OCI-LY1 (cell line): ENCODE data around the gene NAPEPLD.
"Not testable (repeated sequence)": the region's sequence is repeated elsewhere in the genome, so short reads cannot be mapped to it uniquely, and the experiment has no call there.

Experiments used
- H2AFZ ChIP-seq: fragments of 200-600 bp; sonication (generic), shearing (Covaris generic); 2 replicates; pipeline ENCODE4 v1.6.0; 2014; ENCODE audit warnings: antibody characterized with exemption, mild to moderate bottlenecking, low read length
- H3F3A ChIP-seq: fragments of 200-600 bp; sonication (generic), shearing (Covaris generic); 2 replicates; pipeline ENCODE4 v1.6.0; 2014; ENCODE audit warnings: mild to moderate bottlenecking, antibody characterized with exemption, low read length, moderate library complexity; ENCODE audit not compliant: insufficient read depth
- H3K27ac ChIP-seq: fragments of 200-600 bp; sonication (generic); 2 replicates; pipeline ENCODE4 v1.5.1; 2014; ENCODE audit warnings: low read length, mixed run types, mild to moderate bottlenecking, low read depth; ENCODE audit not compliant: poor library complexity, severe bottlenecking
- H3K27me3 ChIP-seq: fragments of 200-600 bp; sonication (generic); 2 replicates; pipeline ENCODE4 v1.6.0; 2014; ENCODE audit warnings: antibody characterized with exemption, mild to moderate bottlenecking, low read length, moderate library complexity; ENCODE audit not compliant: insufficient read depth
- H3K36me3 ChIP-seq: fragments of 200-600 bp; sonication (generic); 2 replicates; pipeline ENCODE4 v1.6.1; 2014; ENCODE audit warnings: mild to moderate bottlenecking, antibody characterized with exemption, low read length, moderate library complexity, mixed read lengths; ENCODE audit not compliant: insufficient read depth
- H3K4me1 ChIP-seq: fragments of 200-600 bp; sonication (generic); 2 replicates; pipeline ENCODE4 v1.5.1; 2014; ENCODE audit warnings: mild to moderate bottlenecking, low read length, moderate library complexity; ENCODE audit not compliant: insufficient read depth, severe bottlenecking
- H3K4me2 ChIP-seq: fragments of 200-600 bp; sonication (generic), shearing (Covaris generic); 2 replicates; pipeline ENCODE4 v1.6.1; 2014; ENCODE audit warnings: low read length
- H3K4me3 ChIP-seq: fragments of 200-600 bp; sonication (generic); 2 replicates; pipeline ENCODE4 v1.5.1; 2014; ENCODE audit warnings: low read length, low read depth, mild to moderate bottlenecking, mixed read lengths; ENCODE audit not compliant: poor library complexity, severe bottlenecking
- H3K79me2 ChIP-seq: fragments of 200-600 bp; shearing (Covaris generic); 2 replicates; pipeline ENCODE4 v1.6.1; 2016; ENCODE audit warnings: mixed run types, low read length, mixed read lengths; ENCODE audit not compliant: insufficient read depth
- H3K9ac ChIP-seq: fragments of 200-600 bp; sonication (generic), shearing (Covaris generic); 2 replicates; pipeline ENCODE4 v1.6.1; 2014; ENCODE audit warnings: mild to moderate bottlenecking, low read length, mixed read lengths
- H3K9me2 ChIP-seq: fragments of 200-600 bp; sonication (generic), shearing (Covaris generic); 2 replicates; pipeline ENCODE4 v1.6.1; 2014; ENCODE audit warnings: low read depth, mild to moderate bottlenecking, low read length, mixed read lengths
- H3K9me3 ChIP-seq: fragments of 200-600 bp; shearing (Covaris generic); 2 replicates; pipeline ENCODE4 v1.6.1; 2014; ENCODE audit warnings: low read length, mixed read lengths
- H4K20me1 ChIP-seq: fragments of 200-600 bp; sonication (generic), shearing (Covaris generic); 2 replicates; pipeline ENCODE4 v1.6.0; 2016; ENCODE audit warnings: mild to moderate bottlenecking, low read length; ENCODE audit not compliant: insufficient read depth
- EZH2 ChIP-seq: fragments of 200-600 bp; sonication (generic), shearing (Covaris generic); IDR thresholded peaks from 2 replicates; pipeline ENCODE4 v1.8.0; 2017; ENCODE audit warnings: borderline replicate concordance, mixed run types, mild to moderate bottlenecking, antibody characterized with exemption, low read length, moderate library complexity, mixed read lengths
- TF ChIP-seq, protein P1 (sequence below): fragments of 200-600 bp; sonication (generic), shearing (Covaris generic); IDR thresholded peaks from 2 replicates; pipeline ENCODE4 v1.5.1; 2017; ENCODE audit warnings: mild to moderate bottlenecking, antibody characterized with exemption, low read length, moderate library complexity, mixed read lengths

NAPEPLD gene

DNA sequence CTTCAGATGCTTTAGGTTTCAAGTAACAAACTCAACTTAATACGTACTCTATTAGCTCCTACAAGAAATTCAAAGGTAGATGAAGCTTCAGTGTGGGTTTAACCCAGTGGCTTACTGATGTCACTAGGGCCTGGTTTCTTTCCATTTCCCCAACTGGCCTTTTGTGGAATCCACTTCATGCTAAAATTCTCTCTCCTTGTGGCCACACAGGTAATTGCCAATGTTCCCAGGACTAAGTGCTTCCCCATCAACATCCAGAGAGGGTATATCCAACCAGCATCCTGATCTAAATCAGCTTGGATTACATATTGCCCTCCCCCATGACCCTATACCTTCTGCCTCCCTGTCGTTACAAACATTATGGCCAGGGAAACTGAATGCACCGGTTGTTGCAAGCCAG lies 85.0 kb downstream of the NAPEPLD start:
- H3K9me3 ChIP-seq = 0 out of 2 replicates have a peak, but pooled peaks cover 3% of the 10 kb centered on the region
- no peak overlapping the region for H3K4me3 ChIP-seq
- TF ChIP-seq EZH2 = no peak
- TF ChIP-seq, protein P1, sequence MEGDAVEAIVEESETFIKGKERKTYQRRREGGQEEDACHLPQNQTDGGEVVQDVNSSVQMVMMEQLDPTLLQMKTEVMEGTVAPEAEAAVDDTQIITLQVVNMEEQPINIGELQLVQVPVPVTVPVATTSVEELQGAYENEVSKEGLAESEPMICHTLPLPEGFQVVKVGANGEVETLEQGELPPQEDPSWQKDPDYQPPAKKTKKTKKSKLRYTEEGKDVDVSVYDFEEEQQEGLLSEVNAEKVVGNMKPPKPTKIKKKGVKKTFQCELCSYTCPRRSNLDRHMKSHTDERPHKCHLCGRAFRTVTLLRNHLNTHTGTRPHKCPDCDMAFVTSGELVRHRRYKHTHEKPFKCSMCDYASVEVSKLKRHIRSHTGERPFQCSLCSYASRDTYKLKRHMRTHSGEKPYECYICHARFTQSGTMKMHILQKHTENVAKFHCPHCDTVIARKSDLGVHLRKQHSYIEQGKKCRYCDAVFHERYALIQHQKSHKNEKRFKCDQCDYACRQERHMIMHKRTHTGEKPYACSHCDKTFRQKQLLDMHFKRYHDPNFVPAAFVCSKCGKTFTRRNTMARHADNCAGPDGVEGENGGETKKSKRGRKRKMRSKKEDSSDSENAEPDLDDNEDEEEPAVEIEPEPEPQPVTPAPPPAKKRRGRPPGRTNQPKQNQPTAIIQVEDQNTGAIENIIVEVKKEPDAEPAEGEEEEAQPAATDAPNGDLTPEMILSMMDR = no peak

DNA sequence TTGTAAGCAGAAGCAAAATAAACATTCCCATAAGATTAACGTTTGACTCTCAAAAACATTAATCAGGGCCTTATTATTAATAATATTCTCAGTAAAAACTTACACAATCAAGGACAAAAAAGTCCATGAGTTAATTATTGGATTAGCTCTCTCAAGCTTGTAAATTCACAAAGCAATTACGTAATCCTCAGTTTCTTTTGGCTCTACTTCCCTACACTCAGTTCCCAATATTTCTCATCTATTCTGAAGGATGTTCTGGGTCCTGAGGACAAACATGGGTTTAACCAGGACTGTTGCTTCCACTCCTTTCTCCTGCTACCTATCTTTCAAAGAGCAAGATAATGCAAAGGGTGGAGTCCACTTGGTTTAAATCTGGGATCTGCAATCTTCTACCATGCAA lies 89.4 kb downstream of the NAPEPLD start:
- H3K9me3 ChIP-seq = no peaks in the 10 kb centered on the region
- H3K4me2 ChIP-seq = no peak overlapping the region
- H3F3A ChIP-seq = no peaks in the 10 kb centered on the region; the same call in 1 of the 2 replicates
- no peak overlapping the region for H3K9ac ChIP-seq
- H3K4me1 ChIP-seq = peaks cover 5% of the 10 kb centered on the region
- no peaks in the 10 kb centered on the region for H3K9me2 ChIP-seq
- no peak overlapping the region for H3K27ac ChIP-seq
- H4K20me1 ChIP-seq = no peaks in the 10 kb centered on the region
- H3K27me3 ChIP-seq = no peaks in the 10 kb centered on the region
- H3K79me2 ChIP-seq = no peaks in the 10 kb centered on the region
- H3K4me3 ChIP-seq = no peak overlapping the region
- H3K36me3 ChIP-seq = no peaks in the 10 kb centered on the region
- TF ChIP-seq, protein P1 = no peak
- no peak for TF ChIP-seq EZH2
- H2AFZ ChIP-seq = no peak overlapping the region

More for the DNA sequence above, 85.0 kb downstream of the NAPEPLD start:
- Histone ChIP-seq H3K36me3 (no peaks in the 10 kb centered on the region; the same call in 1 of the 2 replicates), H3K4me1 (peaks cover 5% of the 10 kb centered on the region), H3K79me2 (no peaks in the 10 kb centered on the region), H3K9ac (no peak overlapping the region), H4K20me1 (no peaks in the 10 kb centered on the region), H3F3A (no peaks in the 10 kb centered on the region; the same call in 1 of the 2 replicates), H3K4me2 (no peak overlapping the region), H3K27me3 (no peaks in the 10 kb centered on the region), H3K27ac (no peak overlapping the region), H2AFZ (no peak overlapping the region), H3K9me2 (no peaks in the 10 kb centered on the region)

DNA sequence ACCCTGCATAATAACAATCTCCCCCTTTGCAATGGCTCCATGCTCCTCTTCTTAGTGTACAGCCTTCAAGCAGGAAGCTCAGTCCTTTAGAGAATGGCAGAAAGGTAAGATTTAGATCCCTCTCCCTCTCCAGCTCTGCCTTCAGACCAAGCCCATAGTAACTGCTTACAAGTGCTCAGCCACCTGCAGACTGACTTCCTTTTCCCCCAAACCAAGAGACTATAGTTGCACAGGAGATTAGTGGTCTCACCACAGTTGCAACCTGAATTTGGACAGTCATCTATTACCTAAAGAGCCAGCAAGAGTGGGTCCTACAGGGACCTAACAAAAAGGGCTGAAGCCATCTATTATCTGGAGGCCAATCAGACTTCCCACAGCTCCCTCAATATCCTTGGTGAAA lies 90.8 kb downstream of the NAPEPLD start:
- H3K4me2 ChIP-seq = no peak overlapping the region
- H3K9ac ChIP-seq = no peak overlapping the region
- H4K20me1 ChIP-seq = no peaks in the 10 kb centered on the region
- H3K27ac ChIP-seq = no peak overlapping the region
- no peaks in the 10 kb centered on the region for H3K36me3 ChIP-seq
- no peaks in the 10 kb centered on the region for H3K79me2 ChIP-seq
- H2AFZ ChIP-seq = no peak overlapping the region
- H3K9me3 ChIP-seq = no peaks in the 10 kb centered on the region
- H3K27me3 ChIP-seq = no peaks in the 10 kb centered on the region
- TF ChIP-seq EZH2 = no peak
- TF ChIP-seq, protein P1 = no peak
- no peaks in the 10 kb centered on the region for H3K9me2 ChIP-seq
- no peaks in the 10 kb centered on the region; the same call in 1 of the 2 replicates for H3F3A ChIP-seq
- peaks cover 5% of the 10 kb centered on the region for H3K4me1 ChIP-seq
- H3K4me3 ChIP-seq = no peak overlapping the region

DNA sequence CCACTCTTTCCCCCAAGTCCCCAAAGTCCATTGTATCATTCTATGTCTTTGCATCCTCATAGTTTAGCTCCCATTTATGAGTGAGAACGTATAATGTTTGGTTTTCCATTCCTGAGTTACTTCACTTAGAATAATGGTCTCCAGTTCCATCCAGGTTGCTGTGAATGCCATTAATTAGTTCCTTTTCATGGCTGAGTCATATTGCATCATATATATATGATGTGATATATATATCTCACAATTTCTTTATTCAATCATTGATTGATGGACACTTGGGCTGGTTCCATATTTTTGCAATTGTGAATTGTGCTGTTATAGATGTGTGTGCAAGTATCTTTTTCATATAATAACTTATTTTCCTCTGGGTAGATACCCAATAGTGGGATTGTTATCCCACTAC lies 92.9 kb downstream of the NAPEPLD start:
- not testable (repeated sequence) for H3F3A ChIP-seq, H3K4me2 ChIP-seq, H3K27me3 ChIP-seq, H3K9me3 ChIP-seq, H3K36me3 ChIP-seq, H2AFZ ChIP-seq, H3K4me3 ChIP-seq, H3K9me2 ChIP-seq, H4K20me1 ChIP-seq, H3K9ac ChIP-seq, H3K79me2 ChIP-seq, H3K4me1 ChIP-seq, H3K27ac ChIP-seq
